GM18867 (cell line): ENCODE data around the gene IGF2BP2.
"Not testable (repeated sequence)": the region's sequence is repeated elsewhere in the genome, so short reads cannot be mapped to it uniquely, and the experiment has no call there.

Experiments
- ATAC-seq: cut with Tn5 transposase; IDR thresholded peaks from one replicate; pipeline ENCODE4 v1.9.1; 2021; ENCODE audit warnings: mild to moderate bottlenecking, moderate library complexity; ENCODE audit not compliant: unreplicated experiment

Gene IGF2BP2

GRCh38 chr3:185838417-185838989 lies 13.7 kb upstream of the IGF2BP2 start:
- ATAC-seq, result not testable (repeated sequence)

GRCh38 chr3:185837414-185837813 lies 12.6 kb upstream of the IGF2BP2 start:
- ATAC-seq, result no peak

GRCh38 chr3:185831990-185832389 lies 7.1 kb upstream of the IGF2BP2 start:
- no peak for ATAC-seq

- ATAC-seq, result no peak
Measured at GRCh38 chr3:185831195-185831594, 6.4 kb upstream of the IGF2BP2 start.

GRCh38 chr3:185830018-185830797 lies 5.4 kb upstream of the IGF2BP2 start:
- no peak for ATAC-seq

GRCh38 chr3:185828755-185829154 lies 3.9 kb upstream of the IGF2BP2 start:
- ATAC-seq, result no peak

- no peak for ATAC-seq
Measured at GRCh38 chr3:185827595-185828344, 2.9 kb upstream of the IGF2BP2 start.

GRCh38 chr3:185825639-185826481 lies 1.0 kb upstream of the IGF2BP2 start:
- ATAC-seq, result peak; percentile 47

GRCh38 chr3:185824051-185825005 lies 514 bp downstream of the IGF2BP2 start:
- peak; percentile 24 for ATAC-seq

GRCh38 chr3:185823078-185824044 lies 1.5 kb downstream of the IGF2BP2 start:
- no peak for ATAC-seq

- no peak for ATAC-seq
Measured at GRCh38 chr3:185822221-185823000, 2.4 kb downstream of the IGF2BP2 start.

- no peak for ATAC-seq
Measured at GRCh38 chr3:185820973-185821758, 3.7 kb downstream of the IGF2BP2 start.

GRCh38 chr3:185818267-185818875 lies 6.5 kb downstream of the IGF2BP2 start:
- ATAC-seq, result no peak

- no peak for ATAC-seq
Measured at GRCh38 chr3:185815391-185816282, 9.2 kb downstream of the IGF2BP2 start.

GRCh38 chr3:185813691-185814215 lies 11.1 kb downstream of the IGF2BP2 start:
- ATAC-seq, result no peak
